HUES64 (cell line): ENCODE data around the gene PDHX.

Experiments
- H3K27ac ChIP-seq: 2 replicates; pipeline ENCODE4 v1.7.0; 2013; ENCODE audit warnings: low read depth, low read length, inconsistent platforms
- H3K27me3 ChIP-seq: 2 replicates; pipeline ENCODE4 v1.6.1; 2013; ENCODE audit warnings: mild to moderate bottlenecking, low read length; ENCODE audit not compliant: insufficient read depth
- H3K36me3 ChIP-seq: 2 replicates; pipeline ENCODE4 v1.6.1; 2013; ENCODE audit warnings: mild to moderate bottlenecking, low read length; ENCODE audit not compliant: insufficient read depth
- H3K4me1 ChIP-seq: 2 replicates; pipeline ENCODE4 v1.6.1; 2013; ENCODE audit warnings: mild to moderate bottlenecking, low read length, moderate library complexity; ENCODE audit not compliant: insufficient read depth
- H3K4me3 ChIP-seq: 2 replicates; pipeline ENCODE4 v1.5.1; 2013; ENCODE audit warnings: mild to moderate bottlenecking, low read length, moderate library complexity
- H3K9ac ChIP-seq: 2 replicates; pipeline ENCODE4 v1.6.1; 2013; ENCODE audit warnings: mild to moderate bottlenecking, low read depth, low read length
- H3K9me3 ChIP-seq: 2 replicates; pipeline ENCODE4 v1.6.1; 2013; ENCODE audit warnings: low read depth, low read length; ENCODE audit not compliant: insufficient read depth
- WGBS: fragments of 150-250, 120-280 bp; methylation state at CpG from one replicate; pipeline ENCODE4 v1.1.7; 2013; ENCODE audit warnings: missing lambda C conversion rate; 5-methylcytosine and 5-hydroxymethylcytosine counted together

PDHX gene

GRCh38 chr11:35041070-35041554, 124.7 kb downstream of the PDHX start:
- 90% methylated on average over 3 of the region's 4 CpGs for WGBS
- Histone ChIP-seq H3K4me1 (no peaks in the 10 kb centered on the region), H3K9me3 (no peaks in the 10 kb centered on the region), H3K27me3 (no peaks in the 10 kb centered on the region), H3K27ac (no peak overlapping the region), H3K9ac (no peak overlapping the region), H3K36me3 (no peaks in the 10 kb centered on the region), H3K4me3 (no peak overlapping the region)

- no peak overlapping the region for H3K27ac ChIP-seq
- H3K9me3 ChIP-seq = no peaks in the 10 kb centered on the region
- no peak overlapping the region for H3K9ac ChIP-seq
- no peaks in the 10 kb centered on the region for H3K27me3 ChIP-seq
- no peaks in the 10 kb centered on the region for H3K4me1 ChIP-seq
- H3K4me3 ChIP-seq = no peak overlapping the region
- H3K36me3 ChIP-seq = no peaks in the 10 kb centered on the region
Observed at GRCh38 chr11:35042224-35042623, 125.8 kb downstream of the PDHX start.

DNA sequence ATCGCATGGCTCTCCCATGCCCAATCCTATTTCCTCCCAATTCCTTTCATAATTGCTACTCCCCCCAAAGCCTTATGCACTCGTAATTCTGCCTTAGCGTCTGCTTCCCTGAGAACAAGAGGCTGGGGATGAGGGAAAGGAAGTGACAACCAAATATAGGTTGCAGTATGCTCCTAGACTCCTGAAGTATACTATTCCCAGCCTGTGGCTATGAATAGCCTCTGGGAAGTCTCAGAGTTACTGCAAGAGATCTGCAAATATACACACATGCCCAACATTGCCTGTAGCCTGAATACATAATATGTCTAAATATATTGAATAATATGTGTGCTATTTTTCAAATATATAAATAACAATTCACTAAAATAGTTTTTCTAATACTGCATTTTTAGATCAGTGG, 126.5 kb downstream of the PDHX start:
- Histone ChIP-seq H3K9ac (no peak overlapping the region), H3K27ac (no peak overlapping the region), H3K4me3 (no peak overlapping the region), H3K4me1 (no peaks in the 10 kb centered on the region), H3K27me3 (no peaks in the 10 kb centered on the region), H3K9me3 (no peaks in the 10 kb centered on the region), H3K36me3 (no peaks in the 10 kb centered on the region)
- whole genome bisulfite sequencing = 93% methylated on average over 3 of the region's 3 CpGs

DNA sequence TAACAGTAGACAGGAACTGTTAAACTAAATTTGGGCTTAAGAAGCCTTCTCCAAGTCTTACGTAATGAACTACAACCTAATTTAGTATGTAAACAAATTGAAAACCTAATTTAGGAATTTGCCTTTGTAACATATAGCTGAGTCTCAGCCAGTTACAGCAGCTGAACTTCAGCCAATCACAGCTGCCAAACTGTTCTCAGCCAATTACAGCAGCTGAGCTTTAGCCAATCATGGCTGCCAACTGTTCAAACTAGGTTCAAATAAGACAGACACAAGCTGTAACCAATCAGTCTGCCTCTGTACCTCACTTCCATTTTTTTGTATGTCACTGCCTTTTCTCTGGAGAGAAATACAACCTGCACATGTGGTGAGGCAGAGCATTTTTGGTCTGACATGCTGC, 127.5 kb downstream of the PDHX start:
- no peak overlapping the region for H3K27ac ChIP-seq
- 100% methylated on average over 1 of the region's 1 CpG for WGBS
- no peaks in the 10 kb centered on the region for H3K36me3 ChIP-seq
- no peak overlapping the region for H3K9ac ChIP-seq
- H3K4me1 ChIP-seq = no peaks in the 10 kb centered on the region
- H3K4me3 ChIP-seq = no peak overlapping the region
- no peaks in the 10 kb centered on the region for H3K27me3 ChIP-seq
- no peaks in the 10 kb centered on the region for H3K9me3 ChIP-seq

DNA sequence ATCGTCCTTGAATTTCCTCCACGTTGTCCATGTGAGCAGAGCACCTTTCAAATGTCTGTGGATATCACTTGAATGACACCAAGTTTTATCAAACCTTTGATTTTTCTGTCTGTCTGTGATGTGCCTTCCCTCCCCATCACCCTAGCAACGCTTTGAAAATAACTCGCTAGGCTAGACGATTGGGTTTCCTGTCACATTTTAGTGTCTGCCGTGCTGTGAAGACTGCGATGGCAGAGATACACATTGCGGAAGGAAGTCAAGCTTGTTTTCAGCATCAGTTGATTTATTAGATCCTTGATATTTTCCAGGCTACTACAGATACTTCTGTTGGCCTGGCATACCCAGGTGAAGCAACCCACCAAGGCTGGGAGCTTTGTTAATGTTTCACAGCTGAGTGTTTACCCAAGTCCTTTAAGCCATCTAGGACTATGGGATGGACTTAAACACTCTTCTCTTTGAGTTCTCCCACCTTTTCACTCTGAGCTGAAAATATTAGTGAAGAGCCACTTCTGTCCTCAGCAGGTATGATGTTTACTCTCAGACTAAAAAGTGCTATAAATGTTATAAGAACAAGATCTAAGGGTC, 128.9 kb downstream of the PDHX start:
- Histone ChIP-seq H3K36me3 (no peaks in the 10 kb centered on the region), H3K27me3 (no peaks in the 10 kb centered on the region), H3K27ac (no peak overlapping the region), H3K4me3 (no peak overlapping the region), H3K4me1 (no peaks in the 10 kb centered on the region), H3K9me3 (no peaks in the 10 kb centered on the region), H3K9ac (no peak overlapping the region)
- 92% methylated on average over 8 of the region's 8 CpGs for WGBS
